ENCODE data around the gene VASH1.

DNA sequence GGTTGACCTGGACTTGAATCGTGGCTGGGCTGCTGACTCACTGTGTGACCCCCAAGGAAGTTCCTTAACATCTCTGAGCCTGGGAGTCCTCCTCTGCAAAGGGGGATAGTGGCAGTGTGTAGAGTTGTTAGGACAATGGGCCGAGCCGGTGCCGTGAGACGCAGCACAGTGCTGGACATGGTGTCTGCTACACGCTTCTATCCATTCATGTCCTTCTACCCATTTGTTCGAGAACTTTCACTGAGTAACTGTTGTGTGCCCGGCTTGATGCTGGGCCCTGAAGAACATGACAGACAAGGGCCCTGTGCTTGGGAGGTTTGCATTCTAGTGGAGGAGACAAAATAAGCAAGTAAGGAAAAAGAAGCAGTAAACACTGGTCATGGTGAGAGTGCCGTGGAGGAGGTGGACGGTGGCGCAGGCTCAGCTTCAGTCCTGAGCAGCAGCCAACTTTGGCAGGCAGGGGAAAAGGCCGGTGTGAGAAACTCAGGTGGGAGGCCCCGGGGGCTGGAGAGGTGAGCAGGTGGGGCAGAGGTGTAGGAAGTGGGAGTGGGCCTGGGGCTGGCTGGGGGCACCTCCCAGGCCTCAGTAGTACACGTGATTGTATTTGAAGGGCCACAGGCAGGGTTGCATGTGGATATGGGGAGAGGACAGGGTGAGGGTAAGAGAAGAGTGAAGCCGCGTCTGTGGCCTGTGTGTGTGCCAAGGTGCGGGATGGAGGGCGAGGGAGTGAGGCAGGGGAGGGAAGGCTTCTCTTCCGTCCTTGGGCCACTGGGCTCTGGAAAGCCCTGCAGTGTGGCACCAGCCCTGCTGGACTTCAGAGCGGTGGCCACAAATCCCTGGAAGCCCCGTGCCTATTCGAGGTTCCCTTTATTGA lies 13.8 kb downstream of the VASH1 start:
- TF ChIP-seq, protein P1, sequence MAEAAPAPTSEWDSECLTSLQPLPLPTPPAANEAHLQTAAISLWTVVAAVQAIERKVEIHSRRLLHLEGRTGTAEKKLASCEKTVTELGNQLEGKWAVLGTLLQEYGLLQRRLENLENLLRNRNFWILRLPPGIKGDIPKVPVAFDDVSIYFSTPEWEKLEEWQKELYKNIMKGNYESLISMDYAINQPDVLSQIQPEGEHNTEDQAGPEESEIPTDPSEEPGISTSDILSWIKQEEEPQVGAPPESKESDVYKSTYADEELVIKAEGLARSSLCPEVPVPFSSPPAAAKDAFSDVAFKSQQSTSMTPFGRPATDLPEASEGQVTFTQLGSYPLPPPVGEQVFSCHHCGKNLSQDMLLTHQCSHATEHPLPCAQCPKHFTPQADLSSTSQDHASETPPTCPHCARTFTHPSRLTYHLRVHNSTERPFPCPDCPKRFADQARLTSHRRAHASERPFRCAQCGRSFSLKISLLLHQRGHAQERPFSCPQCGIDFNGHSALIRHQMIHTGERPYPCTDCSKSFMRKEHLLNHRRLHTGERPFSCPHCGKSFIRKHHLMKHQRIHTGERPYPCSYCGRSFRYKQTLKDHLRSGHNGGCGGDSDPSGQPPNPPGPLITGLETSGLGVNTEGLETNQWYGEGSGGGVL (tag by site-specific recombination; IDR thresholded peaks at IDR 0.05) = no peak
- TF ChIP-seq, protein P2, sequence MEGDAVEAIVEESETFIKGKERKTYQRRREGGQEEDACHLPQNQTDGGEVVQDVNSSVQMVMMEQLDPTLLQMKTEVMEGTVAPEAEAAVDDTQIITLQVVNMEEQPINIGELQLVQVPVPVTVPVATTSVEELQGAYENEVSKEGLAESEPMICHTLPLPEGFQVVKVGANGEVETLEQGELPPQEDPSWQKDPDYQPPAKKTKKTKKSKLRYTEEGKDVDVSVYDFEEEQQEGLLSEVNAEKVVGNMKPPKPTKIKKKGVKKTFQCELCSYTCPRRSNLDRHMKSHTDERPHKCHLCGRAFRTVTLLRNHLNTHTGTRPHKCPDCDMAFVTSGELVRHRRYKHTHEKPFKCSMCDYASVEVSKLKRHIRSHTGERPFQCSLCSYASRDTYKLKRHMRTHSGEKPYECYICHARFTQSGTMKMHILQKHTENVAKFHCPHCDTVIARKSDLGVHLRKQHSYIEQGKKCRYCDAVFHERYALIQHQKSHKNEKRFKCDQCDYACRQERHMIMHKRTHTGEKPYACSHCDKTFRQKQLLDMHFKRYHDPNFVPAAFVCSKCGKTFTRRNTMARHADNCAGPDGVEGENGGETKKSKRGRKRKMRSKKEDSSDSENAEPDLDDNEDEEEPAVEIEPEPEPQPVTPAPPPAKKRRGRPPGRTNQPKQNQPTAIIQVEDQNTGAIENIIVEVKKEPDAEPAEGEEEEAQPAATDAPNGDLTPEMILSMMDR (tag by site-specific recombination; IDR thresholded peaks at IDR 0.05) = no peak
- TF ChIP-seq KLF9 (tag by site-specific recombination; IDR thresholded peaks at IDR 0.05; ENCODE audit: low read depth) (no peak), EGR2 (tag by site-specific recombination; IDR thresholded peaks at IDR 0.05; ENCODE audit: low read depth) (peak; percentile 79), HOXA7 (CRISPR knock-in tag; IDR thresholded peaks at IDR 0.05; ENCODE audit: borderline replicate concordance) (no peak), ZNF10 (tag by site-specific recombination; IDR thresholded peaks at IDR 0.05) (no peak), SETDB1 (IDR thresholded peaks at IDR 0.05; ENCODE audit: insufficient read length, low read length) (no peak)
- TF ChIP-seq, protein P3, sequence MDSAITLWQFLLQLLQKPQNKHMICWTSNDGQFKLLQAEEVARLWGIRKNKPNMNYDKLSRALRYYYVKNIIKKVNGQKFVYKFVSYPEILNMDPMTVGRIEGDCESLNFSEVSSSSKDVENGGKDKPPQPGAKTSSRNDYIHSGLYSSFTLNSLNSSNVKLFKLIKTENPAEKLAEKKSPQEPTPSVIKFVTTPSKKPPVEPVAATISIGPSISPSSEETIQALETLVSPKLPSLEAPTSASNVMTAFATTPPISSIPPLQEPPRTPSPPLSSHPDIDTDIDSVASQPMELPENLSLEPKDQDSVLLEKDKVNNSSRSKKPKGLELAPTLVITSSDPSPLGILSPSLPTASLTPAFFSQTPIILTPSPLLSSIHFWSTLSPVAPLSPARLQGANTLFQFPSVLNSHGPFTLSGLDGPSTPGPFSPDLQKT (IDR thresholded peaks at IDR 0.05; ENCODE audit: borderline replicate concordance, low read depth, low read length) = no peak
- TF ChIP-seq, protein P4, sequence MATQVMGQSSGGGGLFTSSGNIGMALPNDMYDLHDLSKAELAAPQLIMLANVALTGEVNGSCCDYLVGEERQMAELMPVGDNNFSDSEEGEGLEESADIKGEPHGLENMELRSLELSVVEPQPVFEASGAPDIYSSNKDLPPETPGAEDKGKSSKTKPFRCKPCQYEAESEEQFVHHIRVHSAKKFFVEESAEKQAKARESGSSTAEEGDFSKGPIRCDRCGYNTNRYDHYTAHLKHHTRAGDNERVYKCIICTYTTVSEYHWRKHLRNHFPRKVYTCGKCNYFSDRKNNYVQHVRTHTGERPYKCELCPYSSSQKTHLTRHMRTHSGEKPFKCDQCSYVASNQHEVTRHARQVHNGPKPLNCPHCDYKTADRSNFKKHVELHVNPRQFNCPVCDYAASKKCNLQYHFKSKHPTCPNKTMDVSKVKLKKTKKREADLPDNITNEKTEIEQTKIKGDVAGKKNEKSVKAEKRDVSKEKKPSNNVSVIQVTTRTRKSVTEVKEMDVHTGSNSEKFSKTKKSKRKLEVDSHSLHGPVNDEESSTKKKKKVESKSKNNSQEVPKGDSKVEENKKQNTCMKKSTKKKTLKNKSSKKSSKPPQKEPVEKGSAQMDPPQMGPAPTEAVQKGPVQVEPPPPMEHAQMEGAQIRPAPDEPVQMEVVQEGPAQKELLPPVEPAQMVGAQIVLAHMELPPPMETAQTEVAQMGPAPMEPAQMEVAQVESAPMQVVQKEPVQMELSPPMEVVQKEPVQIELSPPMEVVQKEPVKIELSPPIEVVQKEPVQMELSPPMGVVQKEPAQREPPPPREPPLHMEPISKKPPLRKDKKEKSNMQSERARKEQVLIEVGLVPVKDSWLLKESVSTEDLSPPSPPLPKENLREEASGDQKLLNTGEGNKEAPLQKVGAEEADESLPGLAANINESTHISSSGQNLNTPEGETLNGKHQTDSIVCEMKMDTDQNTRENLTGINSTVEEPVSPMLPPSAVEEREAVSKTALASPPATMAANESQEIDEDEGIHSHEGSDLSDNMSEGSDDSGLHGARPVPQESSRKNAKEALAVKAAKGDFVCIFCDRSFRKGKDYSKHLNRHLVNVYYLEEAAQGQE (tag by site-specific recombination; IDR thresholded peaks at IDR 0.05) = no peak
- TF ChIP-seq, protein P5, sequence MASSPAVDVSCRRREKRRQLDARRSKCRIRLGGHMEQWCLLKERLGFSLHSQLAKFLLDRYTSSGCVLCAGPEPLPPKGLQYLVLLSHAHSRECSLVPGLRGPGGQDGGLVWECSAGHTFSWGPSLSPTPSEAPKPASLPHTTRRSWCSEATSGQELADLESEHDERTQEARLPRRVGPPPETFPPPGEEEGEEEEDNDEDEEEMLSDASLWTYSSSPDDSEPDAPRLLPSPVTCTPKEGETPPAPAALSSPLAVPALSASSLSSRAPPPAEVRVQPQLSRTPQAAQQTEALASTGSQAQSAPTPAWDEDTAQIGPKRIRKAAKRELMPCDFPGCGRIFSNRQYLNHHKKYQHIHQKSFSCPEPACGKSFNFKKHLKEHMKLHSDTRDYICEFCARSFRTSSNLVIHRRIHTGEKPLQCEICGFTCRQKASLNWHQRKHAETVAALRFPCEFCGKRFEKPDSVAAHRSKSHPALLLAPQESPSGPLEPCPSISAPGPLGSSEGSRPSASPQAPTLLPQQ (tag by site-specific recombination; IDR thresholded peaks at IDR 0.05) = no peak
